Measurements from ENCODE around the gene KLF4.
A peak's percentile ranks its signal among the peaks of the same experiment; 100 is the strongest.
"Not testable (repeated sequence)": the region's sequence is repeated elsewhere in the genome, so short reads cannot be mapped to it uniquely, and the experiment has no call there.

The KLF4 gene

GRCh38 chr9:107496976-107497375 is 7.4 kb upstream of the KLF4 start:
- DNase-seq (ENCODE audit: low read depth in 2 of 2): no peak
- no peak overlapping the region for H3K4me3 ChIP-seq (replicated peaks in 1 of 2; ENCODE audit: low read depth in 2 of 2, low read length in 2 of 2)
- no peak for TF ChIP-seq CTCF (IDR thresholded peaks at IDR 0.05; ENCODE audit: low read depth, low read length)

DNA sequence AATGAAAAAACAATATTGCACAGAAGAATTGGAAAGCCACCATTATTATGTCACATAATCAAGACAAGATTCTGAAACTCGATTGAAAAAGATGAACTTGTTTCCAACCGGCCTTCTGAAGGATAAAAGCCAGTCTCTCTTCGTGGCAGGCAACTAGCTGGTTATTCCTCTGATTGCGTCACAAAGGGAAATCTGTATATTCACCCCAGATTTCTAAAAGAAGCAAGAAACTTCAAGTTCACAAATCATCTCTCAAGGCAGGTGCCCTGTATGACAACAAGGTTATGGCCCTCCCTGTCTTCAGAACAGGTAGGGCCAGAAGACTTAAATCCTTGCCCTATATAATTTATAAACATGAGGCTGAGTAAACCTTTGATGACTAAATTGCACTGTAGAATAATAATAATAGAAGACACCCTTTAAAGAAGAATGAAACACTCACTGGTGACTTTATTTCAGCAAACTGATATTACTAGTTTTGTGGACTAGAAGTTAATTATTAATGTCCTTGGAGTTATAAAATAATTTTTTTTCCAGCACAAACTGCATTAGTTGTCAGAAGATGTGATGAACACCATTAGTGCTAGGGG is 2.9 kb upstream of the KLF4 start:
- no peak overlapping the region for H3K4me3 ChIP-seq (replicated peaks in 1 of 2; ENCODE audit: low read depth in 2 of 2, low read length in 2 of 2)
- peak in 1 of 2 donors; percentile 31 for DNase-seq (ENCODE audit: low read depth in 2 of 2)
- TF ChIP-seq CTCF (IDR thresholded peaks at IDR 0.05; ENCODE audit: low read depth, low read length): no peak

DNA sequence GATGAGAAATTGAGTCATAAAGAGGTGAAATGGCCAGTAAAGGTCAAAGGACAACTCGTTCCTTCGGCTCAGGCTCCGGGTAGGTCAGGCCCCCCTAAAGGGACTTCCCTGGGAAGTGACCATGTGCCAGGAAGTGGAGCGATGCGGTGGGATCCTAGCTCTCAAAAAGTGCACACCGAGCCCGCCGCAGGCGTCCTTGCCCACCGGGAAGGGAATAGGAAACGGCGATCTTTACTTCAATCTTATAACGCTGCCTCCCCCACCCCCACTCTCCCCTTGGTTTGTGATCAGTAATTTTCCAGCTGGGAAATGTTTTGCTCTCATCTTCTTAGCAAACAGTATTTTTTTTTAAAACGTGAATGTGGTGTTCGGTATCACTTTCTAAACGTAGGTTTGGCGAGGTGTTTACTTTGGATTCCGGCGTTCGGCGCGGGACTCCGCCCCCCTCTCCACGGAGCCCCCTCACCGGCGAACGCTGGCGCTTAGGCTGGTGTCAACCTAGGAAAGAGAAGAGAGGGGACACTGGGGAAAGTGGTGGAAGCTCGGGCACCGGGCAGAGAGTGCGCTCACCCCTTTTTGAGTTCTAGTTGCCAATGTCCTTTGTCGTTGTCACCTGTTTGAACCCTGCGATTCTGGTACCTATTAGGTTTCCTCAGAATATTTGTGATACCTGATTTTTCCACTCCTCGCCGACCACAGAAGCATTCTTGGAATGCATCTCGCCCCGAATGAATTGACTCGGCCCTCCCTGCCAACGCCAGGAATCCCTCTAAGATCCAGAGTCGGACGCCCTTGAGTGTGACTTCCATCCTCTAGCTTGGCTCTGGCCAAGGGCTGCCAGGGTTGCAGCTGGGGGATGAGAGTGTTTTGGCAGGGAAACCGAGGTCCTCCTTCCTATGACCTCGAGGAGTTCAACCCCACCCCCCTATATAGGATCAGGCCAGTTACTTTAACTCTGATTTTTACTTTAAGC is 1.8 kb upstream of the KLF4 start:
- DNase-seq (ENCODE audit: low read depth in 2 of 2): no peak
- H3K4me3 ChIP-seq (replicated peaks in 1 of 2; ENCODE audit: low read depth in 2 of 2, low read length in 2 of 2): peak overlapping the region in 1 of 2 donors; percentile 19
- TF ChIP-seq CTCF (IDR thresholded peaks at IDR 0.05; ENCODE audit: low read depth, low read length): no peak

GRCh38 chr9:107490606-107490970 is 1.0 kb upstream of the KLF4 start:
- peak overlapping the region; percentile 64 to 68 for H3K4me3 ChIP-seq (replicated peaks in 1 of 2; ENCODE audit: low read depth in 2 of 2, low read length in 2 of 2)
- not testable (repeated sequence) for DNase-seq (ENCODE audit: low read depth in 2 of 2)

DNA sequence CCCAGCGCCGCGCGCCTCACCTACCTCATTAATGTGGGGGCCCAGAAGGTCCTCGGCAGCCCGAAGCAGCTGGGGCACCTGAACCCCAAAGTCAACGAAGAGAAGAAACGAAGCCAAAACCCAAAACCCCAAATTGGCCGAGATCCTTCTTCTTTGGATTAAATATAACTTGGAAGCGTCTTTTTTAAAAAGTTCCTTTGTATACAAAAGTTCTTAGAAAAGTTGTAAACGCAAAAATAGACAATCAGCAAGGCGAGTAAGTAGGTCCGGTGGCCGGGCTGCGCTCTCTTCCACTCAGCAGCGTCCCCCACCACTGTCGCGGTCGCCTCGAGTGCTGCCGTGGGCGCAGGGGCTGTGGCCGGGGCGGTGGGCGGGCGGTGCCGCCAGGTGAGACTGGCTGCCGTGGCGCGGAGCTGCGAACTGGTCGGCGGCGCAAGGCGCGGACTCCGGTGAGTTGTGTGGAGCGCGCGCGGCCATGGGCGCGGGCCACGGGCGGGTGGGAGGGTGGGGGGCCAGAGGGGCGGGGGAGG is 360 bp downstream of the KLF4 start:
- peak in 1 of 2 donors; percentile 39 for DNase-seq (ENCODE audit: low read depth in 2 of 2)
- peak overlapping the region; percentile 88 to 94 for H3K4me3 ChIP-seq (replicated peaks in 1 of 2; ENCODE audit: low read depth in 2 of 2, low read length in 2 of 2)
- TF ChIP-seq CTCF (IDR thresholded peaks at IDR 0.05; ENCODE audit: low read depth, low read length): no peak

DNA sequence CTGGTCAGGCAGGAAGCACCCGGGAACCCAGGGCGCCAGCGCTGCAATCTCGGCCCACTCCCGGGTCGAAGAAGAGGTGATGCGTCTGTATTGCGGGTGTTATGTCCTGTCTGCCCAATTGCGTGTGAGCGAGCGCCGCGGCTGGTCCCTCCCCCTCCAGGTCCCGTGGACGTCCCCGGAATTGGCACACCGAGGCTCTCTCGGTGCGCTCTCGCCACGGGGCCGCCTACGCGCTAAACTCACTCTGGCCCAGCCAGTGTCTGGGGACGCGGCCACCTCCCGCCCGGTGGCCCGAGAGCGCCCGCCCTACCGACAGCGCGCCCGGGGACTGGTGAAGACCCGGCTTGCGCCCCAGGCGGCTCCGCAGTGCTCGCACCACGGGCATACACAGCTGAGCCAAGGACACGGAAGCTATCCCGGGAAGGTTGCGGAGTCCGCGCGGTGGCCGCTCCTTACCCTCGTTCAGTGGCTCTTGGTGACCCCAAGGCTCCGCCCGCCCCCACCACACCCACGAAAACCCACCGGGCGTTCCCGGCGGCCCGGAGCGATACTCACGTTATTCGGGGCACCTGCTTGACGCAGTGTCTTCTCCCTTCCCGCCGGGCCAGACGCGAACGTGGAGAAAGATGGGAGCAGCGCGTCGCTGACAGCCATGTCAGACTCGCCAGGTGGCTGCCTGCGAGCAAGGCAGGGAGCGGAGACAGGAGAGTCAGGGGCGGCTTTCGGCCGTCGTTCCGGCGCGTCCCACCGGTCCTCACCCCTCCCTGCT is 1.0 kb downstream of the KLF4 start:
- peak overlapping the region; percentile 88 to 94 for H3K4me3 ChIP-seq (replicated peaks in 1 of 2; ENCODE audit: low read depth in 2 of 2, low read length in 2 of 2)
- TF ChIP-seq CTCF (IDR thresholded peaks at IDR 0.05; ENCODE audit: low read depth, low read length): no peak
- peak; percentile 72 to 76 for DNase-seq (ENCODE audit: low read depth in 2 of 2)
